ENCODE data around the gene BCL10. TPM values are rescaled to one million over a fixed set of nuclear protein-coding genes. Genes with fewer than 3 reads are reported as not detected.

Gene BCL10
- total RNA-seq, 1 experiment from 2014 or later = 26.1 TPM

- Mint-ChIP-seq H3K4me1 (peaks cover 30 to 31% of the 10 kb centered on the region in 2 experiments), H3K27me3 (ENCODE audit: low read depth) (no peaks in the 10 kb centered on the region; the same call in 1 of the 2 replicates), H3K36me3 (ENCODE audit: insufficient read depth in 1 of 3, low read depth in 3 of 3) (peaks cover 0 to 5% (median 0%) of the 10 kb centered on the region in 3 experiments; a peak in 2 of 7 replicates), H3K4me3 (no peak overlapping the region), H3K27ac (no peak overlapping the region; a peak in 1 of 7 replicates), H3K9me3 (no peaks in the 10 kb centered on the region; a peak in 2 of 5 replicates)
- Histone ChIP-seq H3K79me1 (ENCODE audit: insufficient read depth, low read depth, low read length, poor library complexity, severe bottlenecking) (no peaks in the 10 kb centered on the region), H4K20me1 (ENCODE audit: control insufficient read depth, insufficient read depth, insufficient read length) (no peaks in the 10 kb centered on the region), H3K56ac (ENCODE audit: insufficient read length, low read depth, low read length) (no peak overlapping the region), H3T11ph (ENCODE audit: low read length) (no peak overlapping the region), H2BK20ac (ENCODE audit: low read depth, low read length, poor library complexity, severe bottlenecking) (no peak overlapping the region), H2BK15ac (ENCODE audit: low read depth, low read length) (no peak overlapping the region), H2BK12ac (ENCODE audit: insufficient read length, low read depth, low read length) (no peak overlapping the region), H3K9me3 (ENCODE audit: control insufficient read depth, low read depth, low read length) (no peaks in the 10 kb centered on the region), H4K5ac (ENCODE audit: insufficient read length, low read depth, low read length) (no peak overlapping the region), H2BK120ac (ENCODE audit: low read depth, low read length, poor library complexity, severe bottlenecking) (no peak overlapping the region), H4K91ac (ENCODE audit: insufficient read length, low read depth, low read length) (no peak overlapping the region), H3K9ac (ENCODE audit: extremely low read depth, insufficient read length, low read length) (no peak overlapping the region), H3K18ac (ENCODE audit: insufficient read length, low read depth, low read length) (no peak overlapping the region), H3K23me2 (ENCODE audit: insufficient read length, low read depth, low read length, poor library complexity, severe bottlenecking) (no peaks in the 10 kb centered on the region), H2AK5ac (ENCODE audit: insufficient read length, low read length) (no peak overlapping the region), H3K27ac (ENCODE audit: insufficient read length, low read depth, low read length) (no peak overlapping the region), H4K8ac (replicated peaks; ENCODE audit: insufficient read length, low read depth, low read length) (no peak overlapping the region), H3K23ac (ENCODE audit: insufficient read length, low read depth, low read length) (no peak overlapping the region), H2AFZ (ENCODE audit: low read length) (no peak overlapping the region), H3K79me2 (ENCODE audit: insufficient read depth, low read length) (no peaks in the 10 kb centered on the region), H3K27me3 (ENCODE audit: insufficient read depth, low read length) (no peaks in the 10 kb centered on the region), H2BK5ac (ENCODE audit: insufficient read length, low read length) (no peak overlapping the region), H3K4ac (ENCODE audit: low read depth, low read length) (no peak overlapping the region), H3K4me2 (ENCODE audit: insufficient read depth, insufficient read length, low read length) (no peak overlapping the region), H3K14ac (ENCODE audit: insufficient read depth, low read length) (no peak overlapping the region), H3K4me1 (ENCODE audit: insufficient read depth, low read length) (no peaks in the 10 kb centered on the region; the same call in 1 of the 2 replicates)
- WGBS (ENCODE audit: extremely low coverage, insufficient read length, low lambda C conversion rate) = no CpG with 5 or more reads among the region's 2 CpGs
- TF ChIP-seq CTCF (conservative IDR thresholded peaks at IDR 0.05) = no peak
- no peak for DNase-seq
These were observed 56.4 kb downstream of the BCL10 start for GRCh38 chr1:85219853-85220610.

All from H9 (cell line).